DND-41 (cell line): Measurements from ENCODE around the gene EMC8.

ENCODE experiments used
- ATAC-seq: fragments of 200-7000 bp; cut with Tn5 transposase; 3 replicates; pipeline ENCODE4 v1.9.1; 2021; ENCODE audit warnings: low read depth; ENCODE audit not compliant: insufficient read depth
- DNase-seq: peaks from one replicate; pipeline ENCODE4 v3.0.0-alpha.2; 2020
- H2AFZ ChIP-seq: 2 replicates; pipeline ENCODE4 v1.6.0; 2012; ENCODE audit warnings: low read depth, low read length
- H3K27ac ChIP-seq: 2 replicates; pipeline ENCODE4 v1.5.1; 2012; ENCODE audit warnings: low read length, inconsistent platforms
- H3K27me3 ChIP-seq: fragments of 200-600 bp; sonication (generic); 2 replicates; pipeline ENCODE4 v1.6.0; 2012; ENCODE audit warnings: low read length, mild to moderate bottlenecking, inconsistent platforms; ENCODE audit not compliant: insufficient read depth, poor library complexity
- H3K36me3 ChIP-seq: 2 replicates; pipeline ENCODE4 v1.5.1; 2012; ENCODE audit warnings: low read length, inconsistent platforms; ENCODE audit not compliant: insufficient read depth
- H3K4me1 ChIP-seq: 2 replicates; pipeline ENCODE4 v1.5.1; 2012; ENCODE audit warnings: mild to moderate bottlenecking, low read length; ENCODE audit not compliant: insufficient read depth
- H3K4me2 ChIP-seq: 2 replicates; pipeline ENCODE4 v1.6.0; 2012; ENCODE audit warnings: mild to moderate bottlenecking, moderate library complexity, low read length, inconsistent platforms; ENCODE audit not compliant: insufficient read depth
- H3K4me3 ChIP-seq, 2 experiments: fragments of 200-600 bp in 1 of 2; shearing (Covaris generic) in 1 of 2; 2 replicates each; pipeline ENCODE4 v1.5.1; 2012 to 2016; ENCODE audit warnings: inconsistent platforms in 2 of 2, low read length in 2 of 2, mild to moderate bottlenecking in 2 of 2, low read depth in 1 of 2, moderate library complexity in 1 of 2
- H3K79me2 ChIP-seq: 2 replicates; pipeline ENCODE4 v1.6.0; 2012; ENCODE audit warnings: low read length, inconsistent platforms; ENCODE audit not compliant: insufficient read depth
- H3K9ac ChIP-seq: 2 replicates; pipeline ENCODE4 v1.6.0; 2012; ENCODE audit warnings: low read depth, mild to moderate bottlenecking, inconsistent platforms, low read length, moderate library complexity
- H3K9me3 ChIP-seq: 2 replicates; pipeline ENCODE4 v1.5.1; 2012; ENCODE audit warnings: low read length, moderate library complexity, mild to moderate bottlenecking, inconsistent platforms; ENCODE audit not compliant: insufficient read depth, severe bottlenecking
- H4K20me1 ChIP-seq: 2 replicates; pipeline ENCODE4 v1.6.0; 2012; ENCODE audit warnings: low read length; ENCODE audit not compliant: insufficient read depth
- CTCF ChIP-seq: IDR thresholded peaks from 2 replicates; pipeline ENCODE4 v1.5.1; 2012; ENCODE audit warnings: borderline replicate concordance, low read length, moderate library complexity, mild to moderate bottlenecking; ENCODE audit not compliant: poor library complexity, severe bottlenecking; ENCODE audit errors: extremely low read depth
- EZH2 ChIP-seq: IDR thresholded peaks from 3 replicates; pipeline ENCODE4 v1.6.1; 2012; ENCODE audit warnings: borderline replicate concordance, low read depth, mild to moderate bottlenecking, moderate library complexity, low read length, inconsistent platforms; ENCODE audit not compliant: severe bottlenecking

The EMC8 gene

GRCh38 chr16:85826686-85827247, 27.4 kb upstream of the EMC8 start:
- peaks cover 7% of the 10 kb centered on the region for H3K27me3 ChIP-seq
- H3K27ac ChIP-seq = no peak overlapping the region
- no peaks in the 10 kb centered on the region for H3K36me3 ChIP-seq
- H2AFZ ChIP-seq = no peak overlapping the region
- no peak overlapping the region for H3K9ac ChIP-seq
- TF ChIP-seq EZH2 = no peak
- TF ChIP-seq CTCF = no peak
- no peaks in the 10 kb centered on the region for H3K79me2 ChIP-seq
- DNase-seq = no peak
- H4K20me1 ChIP-seq = 0 out of 2 replicates have a peak, but pooled peaks cover 5% of the 10 kb centered on the region
- no peaks in the 10 kb centered on the region for H3K9me3 ChIP-seq
- H3K4me2 ChIP-seq = no peak overlapping the region
- no peak for ATAC-seq
- H3K4me1 ChIP-seq = no peaks in the 10 kb centered on the region
- H3K4me3 ChIP-seq = no peak overlapping the region

- no peak overlapping the region for H3K4me2 ChIP-seq
- H3K9me3 ChIP-seq = no peaks in the 10 kb centered on the region
- H3K27me3 ChIP-seq = peaks cover 7% of the 10 kb centered on the region
- 0 out of 2 replicates have a peak, but pooled peaks cover 6% of the 10 kb centered on the region for H4K20me1 ChIP-seq
- no peak overlapping the region for H3K9ac ChIP-seq
- ATAC-seq = no peak
- H3K4me1 ChIP-seq = no peaks in the 10 kb centered on the region
- no peak overlapping the region for H3K27ac ChIP-seq
- H2AFZ ChIP-seq = no peak overlapping the region
- peak; percentile 33 for TF ChIP-seq CTCF
- no peak for TF ChIP-seq EZH2
- H3K36me3 ChIP-seq = no peaks in the 10 kb centered on the region
- H3K79me2 ChIP-seq = no peaks in the 10 kb centered on the region
- H3K4me3 ChIP-seq = no peak overlapping the region
- no peak for DNase-seq
These were observed 26.0 kb upstream of the EMC8 start for GRCh38 chr16:85825326-85825725.

GRCh38 chr16:85824161-85825135, 25.1 kb upstream of the EMC8 start:
- Histone ChIP-seq H2AFZ (no peak overlapping the region), H3K36me3 (no peaks in the 10 kb centered on the region), H3K4me3 (no peak overlapping the region), H3K27ac (no peak overlapping the region), H3K9me3 (no peaks in the 10 kb centered on the region), H3K27me3 (peaks cover 7% of the 10 kb centered on the region), H3K9ac (no peak overlapping the region), H3K79me2 (no peaks in the 10 kb centered on the region), H3K4me1 (no peaks in the 10 kb centered on the region), H4K20me1 (0 out of 2 replicates have a peak, but pooled peaks cover 6% of the 10 kb centered on the region), H3K4me2 (no peak overlapping the region)
- no peak for TF ChIP-seq EZH2
- no peak for TF ChIP-seq CTCF
- ATAC-seq (no peak), DNase-seq (no peak)
